ENCODE results near the gene CSTA. TPM values are rescaled to one million over a fixed set of nuclear protein-coding genes. Genes with fewer than 3 reads are reported as not detected.

The CSTA gene
- total and polyA plus RNA-seq, 2 of the 13 experiments (the other 11 are each of a cell fraction or from before 2014, with no cell fraction given), result 3.9 to 11.0 TPM

DNA sequence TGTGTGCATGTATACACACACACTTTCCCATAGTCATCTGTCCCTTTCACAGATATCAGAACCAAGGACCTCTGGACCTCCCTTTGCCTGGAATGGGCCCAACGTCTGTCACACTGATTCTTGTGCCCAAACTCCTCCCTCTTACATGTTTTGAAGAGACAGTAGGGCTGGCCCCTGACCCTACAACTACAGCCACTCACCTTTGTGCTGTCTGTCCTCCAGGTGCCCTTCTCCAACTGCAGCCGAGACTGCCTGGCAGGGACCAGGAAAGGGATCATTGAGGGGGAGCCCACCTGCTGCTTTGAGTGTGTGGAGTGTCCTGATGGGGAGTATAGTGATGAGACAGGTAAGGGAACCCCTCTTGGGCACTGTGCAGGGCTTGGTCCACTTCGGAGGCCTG is 43.2 kb upstream of the CSTA start:
- H3K27me3 ChIP-seq (ENCODE audit: control insufficient read depth in 1 of 2, insufficient read depth in 2 of 2, low read length in 2 of 2), result peaks cover 2 to 17% of the 10 kb centered on the region in 2 experiments; a peak in 2 of 5 replicates
- no peak overlapping the region for H3K9ac ChIP-seq (ENCODE audit: insufficient read depth, low read depth, low read length)
- no TSS peak for BruUV-seq (replicated peaks)
- no peak overlapping the region for H3K27ac ChIP-seq (ENCODE audit: extremely low read length, insufficient read depth, low read length)
- no peak for TF ChIP-seq ZNF616 (CRISPR knock-in tag; IDR thresholded peaks at IDR 0.05; ENCODE audit: low read depth)
- TF ChIP-seq JARID2 (CRISPR knock-in tag; IDR thresholded peaks at IDR 0.05; ENCODE audit: insufficient replicate concordance), result no peak
- TF ChIP-seq, protein P1, sequence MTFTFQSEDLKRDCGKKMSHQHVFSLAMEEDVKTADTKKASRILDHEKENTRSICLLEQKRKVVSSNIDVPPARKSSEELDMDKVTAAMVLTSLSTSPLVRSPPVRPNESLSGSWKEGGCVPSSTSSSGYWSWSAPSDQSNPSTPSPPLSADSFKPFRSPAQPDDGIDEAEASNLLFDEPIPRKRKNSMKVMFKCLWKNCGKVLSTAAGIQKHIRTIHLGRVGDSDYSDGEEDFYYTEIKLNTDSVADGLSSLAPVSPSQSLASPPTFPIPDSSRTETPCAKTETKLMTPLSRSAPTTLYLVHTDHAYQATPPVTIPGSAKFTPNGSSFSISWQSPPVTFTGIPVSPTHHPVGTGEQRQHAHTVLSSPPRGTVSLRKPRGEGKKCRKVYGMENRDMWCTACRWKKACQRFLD (CRISPR knock-in tag; IDR thresholded peaks at IDR 0.05; ENCODE audit: borderline replicate concordance), result no peak
- TF ChIP-seq RBM39 (IDR thresholded peaks at IDR 0.05; ENCODE audit: low read depth, low read length, poor library complexity, severe bottlenecking), result no peak
- TF ChIP-seq NFIB (CRISPR knock-in tag; IDR thresholded peaks at IDR 0.05; ENCODE audit: borderline replicate concordance), result no peak
- TF ChIP-seq ZNF292 (CRISPR knock-in tag; IDR thresholded peaks at IDR 0.05; ENCODE audit: borderline replicate concordance, low read depth), result no peak
- TF ChIP-seq, protein P2, sequence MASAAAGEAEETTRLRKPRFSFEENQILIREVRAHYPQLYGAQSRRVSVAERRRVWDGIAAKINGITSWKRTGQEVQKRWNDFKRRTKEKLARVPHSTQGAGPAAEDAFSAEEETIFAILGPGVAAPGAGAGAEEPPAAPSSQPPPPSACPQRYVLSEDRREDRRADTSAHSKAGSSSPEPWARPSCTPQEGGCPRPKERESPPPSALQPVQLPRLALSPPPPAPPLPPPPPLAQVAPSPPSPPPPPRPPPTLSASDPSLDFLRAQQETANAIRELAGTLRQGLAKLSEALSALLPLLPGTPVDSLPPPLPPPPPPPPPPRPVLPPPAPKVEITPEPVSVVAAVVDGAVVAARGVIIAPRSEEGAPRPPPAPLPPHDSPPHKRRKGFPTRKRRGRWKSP (CRISPR knock-in tag; IDR thresholded peaks at IDR 0.05), result no peak
- no peak for TF ChIP-seq ZNF430 (CRISPR knock-in tag; IDR thresholded peaks at IDR 0.05)
- no peak for TF ChIP-seq KDM3A (CRISPR knock-in tag; IDR thresholded peaks at IDR 0.05; ENCODE audit: low read depth)
- TF ChIP-seq TAF15 (IDR thresholded peaks at IDR 0.05; ENCODE audit: low read depth, low read length, poor library complexity, severe bottlenecking), result no peak
- no peak for TF ChIP-seq MZF1 (CRISPR knock-in tag; IDR thresholded peaks at IDR 0.05; ENCODE audit: borderline replicate concordance)
- no peak for TF ChIP-seq ZNF263 (CRISPR knock-in tag; IDR thresholded peaks at IDR 0.05)
- no peak for TF ChIP-seq MXD4 (CRISPR knock-in tag; IDR thresholded peaks at IDR 0.05)
- no peak for TF ChIP-seq FOXC1 (CRISPR knock-in tag; IDR thresholded peaks at IDR 0.05; ENCODE audit: borderline replicate concordance)
- TF ChIP-seq, protein P3, sequence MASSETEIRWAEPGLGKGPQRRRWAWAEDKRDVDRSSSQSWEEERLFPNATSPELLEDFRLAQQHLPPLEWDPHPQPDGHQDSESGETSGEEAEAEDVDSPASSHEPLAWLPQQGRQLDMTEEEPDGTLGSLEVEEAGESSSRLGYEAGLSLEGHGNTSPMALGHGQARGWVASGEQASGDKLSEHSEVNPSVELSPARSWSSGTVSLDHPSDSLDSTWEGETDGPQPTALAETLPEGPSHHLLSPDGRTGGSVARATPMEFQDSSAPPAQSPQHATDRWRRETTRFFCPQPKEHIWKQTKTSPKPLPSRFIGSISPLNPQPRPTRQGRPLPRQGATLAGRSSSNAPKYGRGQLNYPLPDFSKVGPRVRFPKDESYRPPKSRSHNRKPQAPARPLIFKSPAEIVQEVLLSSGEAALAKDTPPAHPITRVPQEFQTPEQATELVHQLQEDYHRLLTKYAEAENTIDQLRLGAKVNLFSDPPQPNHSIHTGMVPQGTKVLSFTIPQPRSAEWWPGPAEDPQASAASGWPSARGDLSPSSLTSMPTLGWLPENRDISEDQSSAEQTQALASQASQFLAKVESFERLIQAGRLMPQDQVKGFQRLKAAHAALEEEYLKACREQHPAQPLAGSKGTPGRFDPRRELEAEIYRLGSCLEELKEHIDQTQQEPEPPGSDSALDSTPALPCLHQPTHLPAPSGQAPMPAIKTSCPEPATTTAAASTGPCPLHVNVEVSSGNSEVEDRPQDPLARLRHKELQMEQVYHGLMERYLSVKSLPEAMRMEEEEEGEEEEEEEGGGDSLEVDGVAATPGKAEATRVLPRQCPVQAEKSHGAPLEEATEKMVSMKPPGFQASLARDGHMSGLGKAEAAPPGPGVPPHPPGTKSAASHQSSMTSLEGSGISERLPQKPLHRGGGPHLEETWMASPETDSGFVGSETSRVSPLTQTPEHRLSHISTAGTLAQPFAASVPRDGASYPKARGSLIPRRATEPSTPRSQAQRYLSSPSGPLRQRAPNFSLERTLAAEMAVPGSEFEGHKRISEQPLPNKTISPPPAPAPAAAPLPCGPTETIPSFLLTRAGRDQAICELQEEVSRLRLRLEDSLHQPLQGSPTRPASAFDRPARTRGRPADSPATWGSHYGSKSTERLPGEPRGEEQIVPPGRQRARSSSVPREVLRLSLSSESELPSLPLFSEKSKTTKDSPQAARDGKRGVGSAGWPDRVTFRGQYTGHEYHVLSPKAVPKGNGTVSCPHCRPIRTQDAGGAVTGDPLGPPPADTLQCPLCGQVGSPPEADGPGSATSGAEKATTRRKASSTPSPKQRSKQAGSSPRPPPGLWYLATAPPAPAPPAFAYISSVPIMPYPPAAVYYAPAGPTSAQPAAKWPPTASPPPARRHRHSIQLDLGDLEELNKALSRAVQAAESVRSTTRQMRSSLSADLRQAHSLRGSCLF (CRISPR knock-in tag; IDR thresholded peaks at IDR 0.05; ENCODE audit: borderline replicate concordance), result no peak
- TF ChIP-seq PAF1 (CRISPR knock-in tag; IDR thresholded peaks at IDR 0.05), result no peak
- ChIA-PET CTCF (ENCODE audit: low intra/inter-chr PET ratio, low total read pairs) (no interaction called here), POLR2A (no interaction called here)
- H3K4me1 ChIP-seq (ENCODE audit: insufficient read depth, low read length), result no peaks in the 10 kb centered on the region
- no peaks in the 10 kb centered on the region for H3K9me3 ChIP-seq (ENCODE audit: low read length)
- H4K20me1 ChIP-seq (ENCODE audit: insufficient read depth, low read length), result no peaks in the 10 kb centered on the region
- in situ Hi-C loops (cut with HindIII; ENCODE audit: extremely low pct_ligation_motif_present, low pct_unique_long_range_greater_than_20kb) (no loop called here), intact Hi-C loops (cut with micrococcal nuclease; ENCODE audit: unreplicated experiment) (no loop called here)
- FAIRE-seq (no peak), ATAC-seq (no peak), DNase-seq (ENCODE audit: low spot score) (no peak)
- no peak overlapping the region for H3K4me3 ChIP-seq (replicated peaks in 1 of 3; ENCODE audit: insufficient read depth in 1 of 3, low read depth in 2 of 3, low read length in 3 of 3)
- H2AFZ ChIP-seq (ENCODE audit: low read length), result no peak overlapping the region
- H3K4me2 ChIP-seq (ENCODE audit: low read depth, low read length), result no peak overlapping the region
- H3K36me3 ChIP-seq (replicated peaks in 1 of 2; ENCODE audit: control insufficient read depth in 1 of 2, insufficient read depth in 2 of 2, low read length in 2 of 2), result no peaks in the 10 kb centered on the region
- H3K79me2 ChIP-seq (ENCODE audit: insufficient read depth, low read length), result no peaks in the 10 kb centered on the region
- WGBS (ENCODE audit: low lambda C conversion rate), result 0% methylated on average over 3 of the region's 3 CpGs

Measured in HepG2 (cell line).